Measurements from ENCODE around the gene HBM.
"Not testable (repeated sequence)": the region's sequence is repeated elsewhere in the genome, so short reads cannot be mapped to it uniquely, and the experiment has no call there.

Gene HBM

DNA sequence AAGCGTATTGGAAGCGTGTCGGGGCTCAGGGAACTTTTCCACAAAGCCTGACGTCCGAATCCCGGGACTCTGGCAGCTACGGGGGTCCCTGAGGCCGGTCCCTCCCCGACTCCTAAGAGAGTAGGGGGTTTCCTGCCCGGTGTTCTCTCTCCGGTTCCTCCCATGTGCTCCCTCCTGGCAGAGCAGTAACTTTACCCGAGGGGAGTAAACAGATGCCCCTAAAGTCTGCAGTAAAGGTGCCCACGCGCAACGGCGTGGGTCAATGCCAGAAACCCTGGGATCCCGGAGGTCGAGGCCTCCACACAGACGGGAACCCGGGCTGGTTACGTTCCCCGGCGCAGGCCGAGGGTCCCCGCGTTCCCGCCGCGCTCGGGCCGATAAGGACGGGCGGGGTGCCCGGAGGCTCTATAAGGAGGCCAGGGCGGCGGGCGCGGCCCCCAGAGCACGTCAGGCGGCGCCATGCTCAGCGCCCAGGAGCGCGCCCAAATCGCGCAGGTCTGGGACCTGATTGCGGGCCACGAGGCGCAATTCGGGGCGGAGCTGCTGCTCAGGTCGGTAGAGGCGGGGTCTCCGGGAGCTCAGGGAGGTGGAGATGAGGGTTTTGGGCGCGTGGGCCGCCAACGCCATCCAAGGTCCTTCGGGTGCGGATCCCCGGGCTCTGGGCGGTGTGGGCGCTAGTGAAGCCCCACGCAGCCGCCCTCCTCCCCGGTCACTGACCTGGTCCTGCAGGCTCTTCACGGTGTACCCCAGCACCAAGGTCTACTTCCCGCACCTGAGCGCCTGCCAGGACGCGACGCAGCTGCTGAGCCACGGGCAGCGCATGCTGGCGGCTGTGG is at the start of gene HBM:
TSS of gene HBM (plus strand) at position 440 of the 836 bp plus-strand sequence. CDS start at position 460, 20 bp downstream.
- DNase-seq: no peak

DNA sequence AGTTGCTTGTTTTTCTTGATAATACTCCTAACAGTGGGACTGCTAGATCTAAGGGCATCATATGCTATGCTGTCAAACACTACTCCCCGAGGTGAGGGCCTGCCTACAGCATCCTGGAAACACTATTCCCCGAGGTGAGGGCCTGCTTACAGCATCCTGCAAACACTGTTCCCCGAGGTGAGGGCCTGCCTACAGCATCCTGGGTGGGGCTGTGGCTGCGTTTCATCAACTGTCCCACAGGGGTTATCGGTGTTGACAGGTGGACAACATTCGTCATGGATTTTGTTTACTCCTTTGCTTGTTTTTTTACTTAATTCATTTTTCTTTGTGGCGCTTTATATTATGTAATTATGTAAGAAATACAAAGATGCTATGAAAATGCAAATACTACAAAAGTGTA is 49.8 kb upstream of the HBM start:
- no peak for DNase-seq

GRCh38 chr16:117379-118365 is 48.1 kb upstream of the HBM start:
- peak; percentile 82 for DNase-seq

GRCh38 chr16:118857-119256 is 46.9 kb upstream of the HBM start:
- DNase-seq: no peak

DNA sequence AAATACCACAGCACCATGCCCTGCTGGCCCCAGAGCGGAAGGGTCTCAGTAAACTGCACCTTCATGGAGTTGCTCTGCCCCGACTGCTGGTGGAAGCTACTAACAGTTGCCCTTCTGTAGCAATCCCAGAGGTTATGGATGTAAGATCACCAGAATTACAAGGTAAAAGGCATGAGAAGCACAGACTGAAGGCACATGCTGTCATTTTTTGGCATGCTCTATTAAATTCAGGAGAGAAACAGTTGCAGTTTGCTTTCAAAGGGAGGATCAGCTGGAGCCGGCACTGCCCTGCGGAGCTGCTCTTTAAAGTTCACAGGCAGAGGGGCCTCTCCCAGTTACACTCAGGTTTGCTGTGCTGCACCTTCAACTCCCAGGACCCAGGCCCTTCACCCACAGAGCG is 46.5 kb upstream of the HBM start:
- DNase-seq: no peak

- no peak for DNase-seq
Measured at GRCh38 chr16:119835-120491, 45.8 kb upstream of the HBM start.

DNA sequence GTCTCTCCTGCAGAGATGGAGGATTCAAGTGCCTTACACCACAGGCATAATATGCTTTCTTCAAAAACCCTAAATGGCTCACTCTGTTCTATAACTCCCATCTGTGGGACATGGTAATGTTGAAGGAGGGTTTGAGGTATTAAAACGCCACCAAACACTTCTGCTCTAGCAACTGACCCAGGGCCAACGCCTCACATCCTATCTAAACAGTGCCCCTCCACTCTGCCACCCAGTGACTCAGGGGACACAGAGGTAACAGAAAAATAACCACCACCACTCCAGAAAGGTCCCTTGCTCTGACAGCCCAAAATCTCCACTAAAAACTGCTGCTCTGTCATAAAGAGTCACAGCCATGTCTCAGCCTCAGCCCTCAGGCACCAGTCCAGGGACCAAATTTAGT is 45.0 kb upstream of the HBM start:
- no peak for DNase-seq

DNA sequence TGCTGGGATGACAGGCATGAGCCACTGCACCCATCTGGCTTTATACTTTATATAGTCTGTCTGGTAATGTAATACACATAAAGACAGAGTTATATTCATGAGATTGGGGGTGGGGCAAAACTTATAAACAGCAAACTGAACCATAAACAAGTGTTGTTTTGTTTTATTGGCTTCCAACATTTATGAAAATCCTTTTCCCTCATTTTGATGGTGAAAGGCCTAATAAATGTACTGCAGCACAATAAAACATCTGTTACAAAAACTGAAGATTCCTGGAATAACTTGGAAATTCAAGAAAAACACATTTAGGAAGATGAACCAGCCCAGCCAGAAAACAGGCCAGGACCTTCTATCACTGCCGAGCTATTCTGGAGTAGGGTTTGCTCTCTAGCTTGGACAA is 43.4 kb upstream of the HBM start:
- DNase-seq: no peak

GRCh38 chr16:123558-124350 is 42.0 kb upstream of the HBM start:
- not testable (repeated sequence) for DNase-seq

DNA sequence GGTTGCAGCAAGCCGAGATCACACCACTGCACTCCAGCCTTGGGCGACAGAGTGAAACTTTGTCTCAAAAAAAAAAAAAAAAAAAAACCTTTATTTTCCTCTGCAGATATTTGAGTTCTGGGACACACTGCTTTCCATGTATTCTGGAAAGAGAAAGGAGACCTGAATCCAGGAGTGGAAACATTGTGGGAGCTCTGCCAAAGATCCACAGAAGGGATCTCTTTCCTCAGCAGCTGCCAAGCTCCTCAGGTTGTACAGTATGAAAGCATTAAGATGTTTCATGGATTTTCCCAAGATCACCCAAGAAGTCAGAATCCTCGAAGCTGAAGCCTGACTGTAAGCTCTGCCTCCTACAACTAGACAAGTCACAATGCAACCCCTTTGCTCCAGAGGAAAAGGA is 40.8 kb upstream of the HBM start:
- no peak for DNase-seq

- DNase-seq: no peak
Measured at GRCh38 chr16:129075-129474, 36.7 kb upstream of the HBM start.

- no peak for DNase-seq
Measured at GRCh38 chr16:130533-131173, 35.1 kb upstream of the HBM start.

DNA sequence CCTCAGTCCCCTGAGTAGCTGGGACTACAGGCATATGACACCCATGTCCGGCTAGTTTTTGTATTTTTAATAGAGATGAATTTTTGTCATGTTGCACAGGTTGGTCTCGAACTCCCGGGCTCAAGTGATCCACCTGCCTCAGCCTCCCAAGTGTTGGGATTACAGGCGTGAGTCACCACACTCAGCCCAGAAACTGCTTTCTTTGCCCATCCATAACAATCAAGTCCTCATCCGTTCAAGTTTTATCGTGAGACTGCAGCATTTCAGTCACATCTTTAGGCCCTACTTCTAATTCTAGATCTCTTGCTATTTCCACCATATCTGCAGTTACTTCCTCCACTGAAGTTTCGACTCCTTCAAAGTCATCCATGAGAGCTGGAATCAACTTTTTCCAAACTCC is 33.7 kb upstream of the HBM start:
- DNase-seq: no peak

GRCh38 chr16:133716-134115 is 32.1 kb upstream of the HBM start:
- DNase-seq: no peak

DNA sequence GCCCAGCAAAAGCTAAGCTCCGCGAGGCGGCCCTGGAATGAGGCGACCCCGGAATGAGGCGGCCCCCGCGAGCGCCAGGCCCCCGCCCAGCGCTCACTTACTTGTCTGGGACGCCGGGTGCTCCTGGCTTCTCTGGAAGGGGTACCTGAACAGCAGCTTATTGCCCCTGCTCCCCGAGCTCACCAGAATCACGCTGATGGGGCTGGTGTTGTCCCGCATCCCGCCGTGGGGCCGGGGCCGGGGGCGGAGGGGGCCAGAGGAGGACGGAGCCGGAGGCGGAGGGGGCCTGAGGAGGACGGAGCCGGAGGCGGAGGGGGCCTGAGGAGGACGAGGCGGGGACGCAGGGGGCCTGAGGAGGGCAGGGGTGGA is 27.7 kb upstream of the HBM start:
- DNase-seq: peak; percentile 71

DNA sequence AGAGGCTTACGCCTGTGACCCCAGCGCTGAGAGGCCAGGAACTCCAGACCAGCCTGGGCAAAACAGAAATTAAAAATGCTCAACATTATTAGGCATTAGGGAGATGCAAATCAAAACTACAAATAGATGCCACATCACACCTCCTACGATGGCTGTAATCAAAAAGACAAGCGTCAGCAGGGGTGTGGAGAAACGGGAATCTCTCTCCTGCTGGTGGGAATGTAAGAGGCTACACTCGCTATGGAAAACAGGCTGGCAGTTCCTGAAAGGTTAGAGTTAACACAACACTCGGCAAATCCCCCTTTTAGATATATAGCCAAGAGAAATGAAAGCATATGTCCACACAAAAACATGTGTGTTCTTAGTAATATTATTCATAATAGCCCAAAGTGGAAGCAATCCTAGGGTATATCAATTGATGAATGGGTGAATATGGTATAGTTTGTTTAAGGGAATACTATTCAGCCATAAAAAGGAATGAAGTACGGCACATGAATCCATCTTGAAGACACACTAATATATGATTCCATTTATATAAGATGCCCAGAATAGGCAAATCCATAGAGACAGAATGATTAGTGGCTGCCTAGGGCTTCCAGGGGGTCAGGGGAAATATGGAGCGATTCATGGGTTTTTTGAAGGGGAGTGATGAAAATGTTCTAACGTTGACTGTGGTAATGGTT is 25.5 kb upstream of the HBM start:
- no peak for DNase-seq

DNA sequence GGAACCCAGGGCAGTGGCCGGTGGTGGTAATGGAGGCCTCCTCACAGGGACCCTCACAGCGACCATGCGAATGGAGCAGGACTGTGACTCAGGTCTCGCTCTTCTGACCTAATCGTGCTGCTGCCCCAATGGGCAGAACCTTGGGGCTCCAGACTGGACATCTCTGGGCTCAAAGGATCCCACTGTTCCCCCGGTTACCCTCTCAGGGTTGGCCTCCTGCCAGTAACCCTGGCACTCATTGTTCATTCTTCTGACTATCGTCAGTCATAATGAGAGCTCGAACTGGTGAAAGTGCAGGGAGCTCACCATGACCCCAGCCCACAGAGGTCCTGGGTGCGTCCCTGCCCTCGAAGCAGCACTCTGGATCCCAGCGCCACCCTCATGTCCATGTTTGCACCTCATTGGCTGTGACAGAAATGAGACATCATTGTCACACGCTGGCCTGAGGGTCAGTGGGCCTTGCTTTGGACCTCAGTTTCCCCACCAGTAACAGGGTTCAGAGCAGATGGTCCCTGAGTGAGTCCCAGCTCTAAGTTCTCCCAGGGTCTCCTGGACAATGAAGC is 23.3 kb upstream of the HBM start:
- no peak for DNase-seq

DNA sequence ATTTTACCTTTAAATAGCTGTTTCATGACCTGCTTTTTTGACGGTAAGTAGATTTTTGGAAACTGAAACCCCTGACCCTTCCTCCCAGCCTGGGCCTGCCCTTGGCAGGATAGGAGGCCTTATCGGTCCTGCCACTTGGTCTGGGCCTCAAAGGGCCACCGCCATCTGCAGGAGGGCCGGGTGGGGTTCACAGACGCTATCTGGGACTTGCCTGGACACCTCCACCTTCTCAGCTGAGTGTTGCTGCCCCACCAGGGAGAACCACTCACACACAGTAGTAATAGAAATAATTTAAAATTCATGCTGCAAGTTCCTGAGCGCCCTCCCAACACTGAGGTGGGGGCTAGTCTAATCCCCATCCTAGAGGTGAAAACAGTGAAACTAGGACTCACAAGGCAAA is 22.7 kb upstream of the HBM start:
- DNase-seq: no peak

DNA sequence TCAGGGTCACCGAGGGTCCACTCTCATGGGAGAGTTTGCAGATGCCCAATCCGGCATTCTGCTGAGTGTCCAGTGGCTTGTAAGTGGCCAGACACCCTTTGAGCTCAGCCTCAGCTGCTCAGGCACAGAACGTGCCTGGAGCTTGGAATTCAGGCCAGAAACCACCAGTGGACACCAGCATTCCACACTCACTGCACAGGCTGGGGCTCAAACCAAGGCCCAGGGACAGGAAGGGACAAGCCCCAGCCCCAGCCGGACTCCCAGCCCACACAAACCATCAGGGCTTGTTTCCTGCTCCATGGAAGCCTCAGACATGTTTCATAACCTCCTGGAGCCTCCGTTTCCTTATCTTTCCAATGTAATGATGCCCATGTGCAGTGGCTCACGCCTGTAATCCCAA is 22.3 kb upstream of the HBM start:
- DNase-seq: no peak

DNA sequence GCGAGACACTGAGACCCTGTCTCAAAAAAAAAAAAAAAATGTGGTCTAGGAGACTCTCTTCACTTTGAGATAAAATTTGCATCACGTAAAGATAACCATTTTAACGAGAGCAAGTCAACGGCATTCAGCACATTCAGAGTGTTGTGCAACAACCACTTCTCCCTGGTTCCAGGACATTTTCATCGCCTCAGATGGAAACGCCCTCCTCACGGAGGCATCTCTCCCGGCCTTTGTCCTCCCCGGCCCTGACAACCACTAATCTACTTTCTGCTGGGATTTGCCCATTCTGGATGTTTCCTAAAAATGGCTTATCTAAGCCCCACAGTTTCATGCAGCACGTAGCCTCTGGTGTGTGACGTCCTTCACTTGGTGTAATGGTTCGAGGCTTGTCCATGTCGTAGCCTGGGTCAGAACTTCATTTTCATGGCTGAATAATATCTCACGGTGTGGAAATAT is 21.0 kb upstream of the HBM start:
- no peak for DNase-seq

DNA sequence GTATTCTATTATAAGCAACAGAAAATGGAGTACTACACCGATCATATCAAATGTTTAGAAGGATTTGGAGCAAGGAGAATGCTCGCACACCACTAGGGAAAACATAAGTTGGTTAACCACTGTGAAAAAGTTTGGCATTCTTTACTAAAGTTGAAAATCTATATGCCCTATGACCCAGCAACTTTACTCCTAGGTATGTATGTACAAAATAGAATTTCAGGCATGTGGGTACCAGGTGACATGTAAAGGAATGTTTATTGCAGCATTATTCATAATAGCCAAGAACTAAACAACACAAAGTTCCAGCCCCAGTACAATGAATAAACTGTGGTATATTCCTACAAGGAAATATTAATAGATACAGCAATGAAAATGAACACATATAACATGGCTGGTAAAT is 19.1 kb upstream of the HBM start:
- no peak for DNase-seq

Data from activated CD8-positive, alpha-beta memory T cell treated with anti-CD3 and anti-CD28 coated beads, Interleukin-2, amount 50 U/mL, for 48 hours (primary cell).